Hepatocyte (in vitro differentiated cells): ENCODE data around the gene SORCS2. TPM values are rescaled to one million over a fixed set of nuclear protein-coding genes. Genes with fewer than 3 reads are reported as not detected.

Experiments
- DNase-seq: peaks from one replicate; pipeline ENCODE4 v3.0.0-alpha.2; 2016; ENCODE audit warnings: low spot score
- H2AFZ ChIP-seq: fragments of 200-600 bp; sonication (generic); 2 replicates; pipeline ENCODE4 v1.6.0; 2016; ENCODE audit warnings: antibody characterized with exemption, mild to moderate bottlenecking
- H3K27ac ChIP-seq: fragments of 200-600 bp; sonication (generic); 2 replicates; pipeline ENCODE4 v1.5.1; 2016; ENCODE audit warnings: mild to moderate bottlenecking
- H3K27me3 ChIP-seq: fragments of 200-600 bp; sonication (generic); 2 replicates; pipeline ENCODE4 v1.6.1; 2016
- H3K36me3 ChIP-seq: fragments of 200-600 bp; sonication (generic); replicated peaks from 2 replicates; pipeline ENCODE4 v1.5.1; 2016; ENCODE audit warnings: low read depth; ENCODE audit not compliant: insufficient read depth
- H3K4me1 ChIP-seq: fragments of 200-600 bp; sonication (generic); 2 replicates; pipeline ENCODE4 v1.5.1; 2016; ENCODE audit warnings: mild to moderate bottlenecking, moderate library complexity; ENCODE audit not compliant: insufficient read depth
- H3K4me2 ChIP-seq: fragments of 200-600 bp; sonication (generic); 2 replicates; pipeline ENCODE4 v1.6.0; 2016
- H3K4me3 ChIP-seq: fragments of 200-600 bp; sonication (generic); 2 replicates; pipeline ENCODE4 v1.5.1; 2016; ENCODE audit warnings: mild to moderate bottlenecking
- H3K79me2 ChIP-seq: fragments of 200-600 bp; sonication (generic); 2 replicates; pipeline ENCODE4 v1.6.0; 2017; ENCODE audit warnings: mild to moderate bottlenecking
- H3K9me2 ChIP-seq: fragments of 200-600 bp; sonication (generic); replicated peaks from 2 replicates; pipeline ENCODE4 v1.6.0; 2017; ENCODE audit warnings: mild to moderate bottlenecking; ENCODE audit not compliant: insufficient read depth
- H3K9me3 ChIP-seq: fragments of 200-600 bp; sonication (generic); 2 replicates; pipeline ENCODE4 v1.5.1; 2016; ENCODE audit warnings: low read depth, mild to moderate bottlenecking
- H4K20me1 ChIP-seq: fragments of 200-600 bp; sonication (generic); 2 replicates; pipeline ENCODE4 v1.6.0; 2016; ENCODE audit warnings: mild to moderate bottlenecking; ENCODE audit not compliant: insufficient read depth, poor library complexity, severe bottlenecking
- CTCF ChIP-seq: fragments of 200-600 bp; sonication (generic); IDR thresholded peaks from 2 replicates; pipeline ENCODE4 v1.5.1; 2016; ENCODE audit warnings: antibody characterized with exemption, mild to moderate bottlenecking; ENCODE audit not compliant: poor library complexity
- EZH2 ChIP-seq: fragments of 200-600 bp; sonication (generic); IDR thresholded peaks from 2 replicates; pipeline ENCODE4 v1.6.1; 2016; ENCODE audit warnings: antibody characterized with exemption, mild to moderate bottlenecking, borderline replicate concordance
- EZH2phosphoT487 ChIP-seq: fragments of 200-600 bp; sonication (generic); IDR thresholded peaks from one replicate; pipeline ENCODE4 v1.6.1; 2018; ENCODE audit warnings: antibody characterized with exemption, mild to moderate bottlenecking, low read depth, moderate library complexity; ENCODE audit not compliant: unreplicated experiment, severe bottlenecking
- WGBS: methylation state at CpG from one replicate; pipeline ENCODE4 v1.1.6; 2016; ENCODE audit warnings: low lambda C conversion rate; ENCODE audit errors: missing lambda C conversion rate; 5-methylcytosine and 5-hydroxymethylcytosine counted together
- polyA plus RNA-seq: library from polyadenylated mRNA; unstranded; fragments of >200 nt; fragmentation: Nextera tagmentation; extraction: Ambion mirVana; gene quantifications from 2 replicates; pipeline ENCODE4 v1.2.1, GENCODE V29; 2016
- total RNA-seq: library from RNA; depleted of rRNA; stranded (reverse); fragments of >200 nt; gene quantifications from 2 replicates; pipeline ENCODE4 v1.2.3, GENCODE V29; 2014

SORCS2 gene
- total and polyA plus RNA-seq, 2 experiments from 2014 or later = 1.6 to 4.8 TPM

- TF ChIP-seq CTCF = no peak
- TF ChIP-seq EZH2 = no peak
- no peak for TF ChIP-seq EZH2phosphoT487
- Histone ChIP-seq H3K27me3 (no peaks in the 10 kb centered on the region), H3K36me3 (no peaks in the 10 kb centered on the region), H3K4me2 (no peak overlapping the region), H3K4me3 (no peak overlapping the region), H3K79me2 (no peaks in the 10 kb centered on the region), H2AFZ (no peak overlapping the region), H3K4me1 (no peaks in the 10 kb centered on the region), H3K27ac (no peak overlapping the region), H4K20me1 (no peaks in the 10 kb centered on the region), H3K9me2 (no peaks in the 10 kb centered on the region), H3K9me3 (no peaks in the 10 kb centered on the region)
- WGBS = 85% methylated on average over 31 of the region's 31 CpGs
- DNase-seq = no peak
Observed at GRCh38 chr4:7772711-7773385, 580.5 kb downstream of the SORCS2 start.

- Histone ChIP-seq H3K36me3 (no peaks in the 10 kb centered on the region), H3K4me2 (no peak overlapping the region), H3K27ac (no peak overlapping the region), H3K4me3 (no peak overlapping the region), H3K9me2 (no peaks in the 10 kb centered on the region), H4K20me1 (no peaks in the 10 kb centered on the region), H3K9me3 (no peaks in the 10 kb centered on the region), H2AFZ (no peak overlapping the region), H3K4me1 (no peaks in the 10 kb centered on the region), H3K27me3 (no peaks in the 10 kb centered on the region), H3K79me2 (no peaks in the 10 kb centered on the region)
- TF ChIP-seq CTCF (no peak), EZH2phosphoT487 (no peak), EZH2 (no peak)
- WGBS = 94% methylated on average over 24 of the region's 24 CpGs
- no peak for DNase-seq
Observed at GRCh38 chr4:7773401-7774180, 581.3 kb downstream of the SORCS2 start.

GRCh38 chr4:7774301-7775294 is 582.3 kb downstream of the SORCS2 start:
- Histone ChIP-seq H3K9me3 (no peaks in the 10 kb centered on the region), H3K4me2 (no peak overlapping the region), H3K4me1 (no peaks in the 10 kb centered on the region), H3K79me2 (no peaks in the 10 kb centered on the region), H3K9me2 (no peaks in the 10 kb centered on the region), H3K27me3 (no peaks in the 10 kb centered on the region), H2AFZ (no peak overlapping the region), H3K36me3 (no peaks in the 10 kb centered on the region), H4K20me1 (no peaks in the 10 kb centered on the region), H3K4me3 (no peak overlapping the region), H3K27ac (no peak overlapping the region)
- TF ChIP-seq EZH2 (no peak), CTCF (no peak), EZH2phosphoT487 (no peak)
- WGBS = 94% methylated on average over 22 of the region's 22 CpGs
- DNase-seq = no peak
